Measurements from ENCODE around the gene SVOP.

SVOP gene

DNA sequence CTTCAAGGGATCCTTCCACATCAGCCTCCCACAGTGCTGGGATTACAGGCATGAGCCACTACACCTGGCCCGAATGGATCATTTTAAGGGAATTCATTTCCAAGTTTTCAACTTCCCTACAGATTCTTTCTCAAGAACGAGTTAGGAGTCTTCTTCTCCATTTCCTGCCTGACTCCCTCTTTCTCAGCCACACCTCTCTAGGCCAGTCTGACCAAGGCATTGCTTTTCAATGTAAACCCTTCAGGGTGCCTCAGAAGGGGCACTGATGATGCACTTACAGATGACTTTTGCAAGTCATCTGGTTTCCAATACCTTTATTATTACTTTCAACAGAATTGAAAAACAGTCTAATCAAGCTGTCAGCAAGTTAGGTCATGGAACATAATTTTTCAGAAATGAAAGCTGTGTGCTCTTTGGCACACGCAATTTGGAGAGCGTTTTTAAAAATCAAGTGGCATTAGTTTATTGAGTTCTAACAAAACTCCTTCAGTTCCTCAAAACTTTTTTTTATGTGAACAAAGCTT lies 47.2 kb downstream of the SVOP start:
- DNase-seq (ENCODE audit: low read depth), result no peak

DNA sequence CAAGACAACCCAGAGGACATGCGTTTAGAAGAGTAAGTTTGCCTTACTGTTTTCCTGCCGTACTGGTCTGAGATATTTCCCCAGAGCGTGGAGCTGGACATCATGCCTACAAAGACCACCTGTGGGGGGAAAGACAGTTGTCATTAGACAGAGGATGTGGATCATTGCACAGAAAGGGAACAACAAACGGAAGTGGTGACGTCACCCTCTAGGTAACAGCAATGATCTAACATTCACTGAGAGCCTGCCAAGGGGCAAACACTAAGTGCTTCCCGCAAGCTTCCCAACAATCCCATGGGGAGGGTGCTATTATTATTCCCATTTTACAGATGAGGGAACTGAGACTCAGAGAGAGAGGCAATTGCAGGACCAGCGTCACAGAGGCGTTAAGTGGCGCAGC lies 48.5 kb downstream of the SVOP start:
- DNase-seq (ENCODE audit: low read depth), result no peak

DNA sequence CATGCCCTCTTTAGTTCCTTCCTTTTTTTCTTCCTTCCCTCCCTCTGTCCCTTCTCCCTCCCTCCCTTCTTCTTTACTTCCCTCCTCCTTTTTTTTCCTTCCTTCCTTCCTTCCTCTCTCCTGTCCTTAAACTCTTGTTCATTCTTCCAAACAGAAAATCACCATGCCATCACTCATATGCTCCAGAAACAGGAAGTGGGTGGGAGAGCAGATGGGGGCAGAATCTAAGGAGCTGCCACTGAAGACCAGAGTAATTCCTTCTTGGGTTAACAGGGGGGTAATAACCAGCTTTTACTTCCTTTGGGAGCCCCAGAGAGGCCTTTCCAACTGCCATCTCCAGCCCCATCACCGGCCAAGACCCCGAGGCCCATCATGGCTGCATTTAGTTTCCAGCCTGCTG lies 51.2 kb downstream of the SVOP start:
- DNase-seq (ENCODE audit: low read depth), result no peak

DNA sequence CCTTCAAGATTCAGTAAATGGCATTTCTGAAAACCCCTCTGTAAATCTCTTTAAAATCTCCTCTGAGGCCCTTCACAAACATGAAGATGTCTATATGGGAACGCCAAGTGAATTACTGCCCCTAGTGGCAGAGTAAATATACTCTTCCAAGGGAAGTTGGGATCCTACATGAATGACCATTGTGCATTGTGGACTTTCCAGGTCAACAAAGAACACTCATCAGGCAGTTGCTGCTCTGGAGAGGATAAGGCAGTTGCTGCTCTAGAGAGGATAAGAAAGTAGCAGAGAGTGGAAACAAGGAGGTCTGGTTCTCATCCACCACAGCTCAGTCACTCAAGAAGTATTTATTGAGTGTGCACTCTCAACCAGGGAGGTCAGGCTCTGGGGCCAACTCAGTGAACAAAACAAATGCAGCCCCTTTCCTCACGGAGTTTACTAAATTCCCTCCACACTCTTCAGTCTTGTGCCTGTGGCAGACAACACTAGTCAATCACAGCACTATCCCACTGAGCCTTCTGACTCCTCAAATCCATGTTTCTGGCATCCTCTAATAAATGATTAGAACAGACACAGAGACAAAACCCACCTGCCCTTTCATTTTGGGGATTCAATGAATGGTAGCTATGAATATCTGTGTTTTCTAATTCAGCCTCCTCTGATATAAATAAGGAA lies 52.9 kb downstream of the SVOP start:
- DNase-seq (ENCODE audit: low read depth), result no peak

DNA sequence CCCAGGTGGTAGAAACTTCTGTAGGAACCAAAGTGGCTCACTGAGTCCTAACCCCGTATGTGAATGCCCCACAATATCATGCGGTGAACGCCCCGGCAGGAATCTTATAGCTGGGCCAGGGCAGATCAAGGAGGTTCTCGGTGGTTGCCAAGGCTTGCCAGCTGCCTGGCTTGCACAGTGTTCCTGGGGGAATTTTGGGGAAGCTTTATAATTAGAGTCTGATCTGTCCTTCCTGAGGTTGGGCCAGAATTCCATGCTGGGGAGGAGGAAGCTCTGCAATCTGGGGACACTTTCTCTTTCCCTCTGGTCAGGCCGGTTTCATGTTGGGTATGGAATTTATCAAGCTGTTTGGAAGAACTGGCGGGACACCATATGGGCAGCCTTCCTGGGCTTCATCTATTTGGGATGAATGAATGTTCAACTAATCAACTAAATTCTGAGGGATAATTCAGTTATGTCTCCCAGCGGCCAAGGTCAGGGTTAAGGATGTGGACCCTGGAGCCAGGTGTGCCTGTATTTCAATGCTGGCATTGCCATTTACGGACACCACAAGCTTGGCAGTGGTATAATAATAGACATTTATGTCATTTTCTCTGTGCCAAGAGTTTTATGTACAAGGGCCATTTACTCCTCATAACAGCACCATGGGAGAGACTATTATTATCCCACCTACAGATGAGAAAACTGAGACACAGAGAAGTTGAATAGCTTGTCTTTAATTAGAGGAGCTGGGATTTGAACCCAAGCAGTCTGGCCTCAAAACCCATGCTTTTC lies 54.3 kb downstream of the SVOP start:
- no peak for DNase-seq (ENCODE audit: low read depth)

DNA sequence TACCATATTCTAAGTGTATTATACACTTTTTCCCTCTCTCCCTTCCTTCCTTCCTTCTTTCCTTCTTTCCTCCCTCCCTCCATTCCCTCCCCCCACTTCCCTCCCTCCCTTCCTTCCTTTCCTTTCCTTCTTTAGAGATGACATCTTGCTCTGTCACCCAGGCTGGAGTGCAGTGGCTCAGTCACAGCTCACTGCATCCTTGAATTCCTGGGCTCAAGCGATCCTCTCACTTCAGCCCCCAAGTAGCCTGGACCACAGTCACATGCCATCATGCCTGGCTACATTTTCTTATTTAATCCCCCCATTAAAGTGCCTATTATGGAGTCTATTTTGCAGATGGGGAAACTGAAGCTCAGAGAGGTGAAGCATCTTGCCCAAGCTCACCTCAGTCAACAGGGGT lies 55.0 kb downstream of the SVOP start:
- no peak for DNase-seq (ENCODE audit: low read depth)

DNA sequence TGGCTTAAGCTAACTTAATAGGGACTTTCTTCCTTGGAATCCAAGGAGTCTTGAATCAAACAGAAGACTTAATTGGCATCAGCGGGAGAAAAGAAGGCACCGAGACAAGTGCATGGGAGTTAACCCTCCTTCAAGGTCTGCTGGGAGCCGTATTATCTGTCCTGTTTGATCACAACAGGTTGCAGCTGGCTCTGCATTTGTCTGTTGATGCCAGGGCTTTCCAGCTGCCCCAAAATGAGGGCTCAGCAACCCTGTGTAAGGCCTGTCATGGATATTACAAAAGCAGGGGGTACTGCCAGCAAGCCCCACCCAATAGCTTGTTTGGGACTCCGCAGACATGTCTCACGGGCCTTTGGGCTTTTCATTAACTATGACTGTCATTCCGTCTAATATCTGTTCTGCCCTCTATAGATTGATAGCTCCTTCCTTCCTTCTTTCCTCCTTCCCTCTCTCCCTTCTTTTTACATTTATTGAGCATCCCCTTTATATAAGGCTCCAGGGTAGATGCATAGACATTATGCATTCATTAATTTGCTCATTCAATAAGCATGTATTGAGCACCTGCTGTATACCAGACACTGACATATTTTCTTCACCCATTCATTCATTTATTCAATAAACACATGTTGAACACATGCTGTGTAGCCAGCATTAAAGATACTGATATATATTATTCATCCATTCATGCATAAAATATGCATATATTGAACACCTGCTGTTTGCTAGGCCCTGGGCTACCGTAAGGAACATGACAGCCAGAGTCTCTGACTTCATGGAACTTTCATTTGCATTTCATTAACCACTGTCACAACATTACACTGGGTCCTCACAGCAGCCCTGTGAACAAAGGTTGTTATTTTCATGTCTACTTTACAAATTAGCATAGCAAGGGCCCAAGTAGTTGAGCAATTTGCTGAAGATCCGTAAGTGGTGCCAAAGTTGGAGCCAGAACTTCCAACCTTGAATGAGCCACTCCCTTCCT lies 56.2 kb downstream of the SVOP start:
- no peak for DNase-seq (ENCODE audit: low read depth)

DNA sequence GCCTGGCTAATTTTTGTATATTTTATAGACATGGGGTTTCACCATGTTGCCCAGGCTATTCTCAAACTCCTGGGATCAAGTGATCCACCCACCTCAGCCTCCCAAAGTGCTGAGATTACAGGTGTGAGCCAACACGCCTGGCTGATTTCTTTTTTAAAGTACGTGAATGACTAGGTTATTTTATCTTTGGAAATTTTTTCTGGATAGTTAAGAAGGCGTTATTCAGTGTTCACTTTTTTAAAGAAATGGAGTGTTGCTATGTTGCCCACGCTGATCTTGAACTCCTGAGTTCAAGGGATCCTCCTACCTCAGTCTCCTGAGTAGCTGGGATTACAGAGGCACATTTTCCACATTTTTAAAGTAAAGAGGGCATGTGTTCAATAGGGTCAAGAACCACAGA lies 58.6 kb downstream of the SVOP start:
- no peak for DNase-seq (ENCODE audit: low read depth)

DNA sequence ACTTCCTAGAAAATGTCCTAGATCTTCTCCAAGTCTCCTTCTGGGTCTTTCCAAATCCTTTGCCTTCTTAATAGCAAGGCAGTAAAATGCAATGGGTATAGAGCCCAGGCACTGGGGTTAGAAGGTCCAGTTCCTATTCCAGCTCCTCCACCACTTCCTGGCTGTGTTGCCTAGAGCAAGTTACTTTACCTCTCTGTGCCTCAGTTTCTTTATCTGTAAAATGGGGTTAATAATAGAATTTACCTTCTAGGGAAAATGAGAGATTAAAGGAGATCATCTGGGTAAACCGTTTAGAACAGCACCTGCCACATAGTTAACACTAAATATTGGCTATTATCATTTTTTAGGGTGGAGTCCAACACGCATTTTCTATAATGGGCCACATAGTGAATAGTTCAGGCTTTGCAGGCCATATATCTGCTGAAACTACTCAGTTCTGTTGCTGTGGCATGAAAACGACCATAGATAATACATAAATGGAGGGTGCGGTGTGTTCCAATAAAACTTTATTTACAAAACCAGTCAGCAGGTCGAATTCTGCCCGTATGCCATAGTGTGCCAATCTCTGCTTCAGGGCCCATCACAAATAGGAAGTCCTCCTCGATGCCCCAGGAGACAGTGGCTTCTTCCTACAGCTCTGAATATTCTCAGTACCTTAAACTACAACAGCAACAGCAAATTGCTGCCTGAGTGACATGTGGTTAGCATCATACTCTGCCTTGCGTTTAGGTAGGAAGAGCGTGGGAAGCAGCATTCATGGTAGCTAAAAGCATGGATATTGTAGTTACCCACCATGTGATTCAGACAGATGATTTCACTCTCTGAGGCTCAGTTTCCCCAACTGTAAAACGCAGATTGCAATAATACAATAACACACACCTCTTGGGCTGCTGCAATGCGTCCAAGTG lies 60.9 kb downstream of the SVOP start:
- no peak for DNase-seq (ENCODE audit: low read depth)

DNA sequence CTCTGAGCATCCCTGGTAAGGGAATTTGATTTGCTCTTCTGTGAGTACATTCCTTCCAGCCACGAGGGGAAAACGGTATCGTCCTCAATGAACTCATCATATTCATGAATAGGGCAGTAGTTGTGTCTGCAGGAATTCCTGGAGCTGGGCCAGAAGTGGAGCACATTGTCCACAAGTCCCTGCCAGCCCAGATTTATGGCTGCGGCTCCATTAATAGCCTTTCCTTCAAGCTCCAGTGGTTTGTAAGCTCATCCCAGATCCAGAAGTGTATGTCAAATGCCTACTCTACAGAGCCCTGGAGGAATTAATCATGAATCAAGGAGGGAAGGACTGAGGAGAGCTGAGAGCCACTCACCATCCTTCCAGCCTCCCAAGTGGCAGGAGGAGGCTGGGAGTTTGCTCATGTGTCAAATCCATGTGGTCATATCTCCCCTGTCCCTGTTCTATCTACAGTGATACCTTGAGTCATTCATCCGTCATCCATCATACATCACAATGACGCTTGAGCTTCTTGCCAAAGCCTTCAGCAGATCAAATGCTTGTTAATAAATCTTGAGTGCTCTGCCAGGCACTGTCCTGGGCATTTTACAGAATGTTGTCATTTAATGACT lies 65.5 kb downstream of the SVOP start:
- no peak for DNase-seq (ENCODE audit: low read depth)

DNA sequence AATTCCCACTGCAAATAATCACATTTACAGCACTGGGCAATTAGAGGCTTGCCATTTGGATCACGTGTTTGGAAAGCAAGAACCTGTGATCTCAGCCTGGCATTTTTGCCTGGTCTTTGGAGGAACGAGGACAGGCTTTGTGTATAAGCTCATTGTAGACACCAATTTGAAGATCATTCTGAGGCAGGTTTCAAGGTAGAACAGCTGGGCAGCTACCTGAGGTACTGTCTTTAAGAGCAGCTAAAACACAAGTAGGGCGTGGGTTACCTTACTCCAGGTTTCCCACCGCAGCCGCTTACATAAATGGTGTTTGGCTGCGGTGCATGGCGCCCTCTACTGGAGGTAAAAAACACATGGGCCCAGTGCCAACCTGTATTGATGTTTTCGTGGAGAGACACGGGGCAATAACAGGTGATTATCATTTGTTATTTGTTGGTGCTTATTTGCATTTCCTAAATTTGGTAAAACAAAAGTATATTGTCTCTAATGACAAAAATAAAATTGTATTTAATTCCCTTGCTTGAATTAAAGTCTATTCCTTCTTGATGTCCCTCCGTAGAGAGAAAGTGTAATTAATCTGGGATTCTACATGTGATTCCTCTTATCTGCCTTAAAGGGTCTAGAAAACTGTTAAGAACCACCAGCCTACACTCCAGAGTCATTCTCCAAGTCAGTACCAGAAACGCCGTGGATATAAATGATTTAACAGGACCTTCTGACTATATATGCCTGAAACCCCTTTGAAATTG lies 69.7 kb downstream of the SVOP start:
- peak; percentile 54 for DNase-seq (ENCODE audit: low read depth)

DNA sequence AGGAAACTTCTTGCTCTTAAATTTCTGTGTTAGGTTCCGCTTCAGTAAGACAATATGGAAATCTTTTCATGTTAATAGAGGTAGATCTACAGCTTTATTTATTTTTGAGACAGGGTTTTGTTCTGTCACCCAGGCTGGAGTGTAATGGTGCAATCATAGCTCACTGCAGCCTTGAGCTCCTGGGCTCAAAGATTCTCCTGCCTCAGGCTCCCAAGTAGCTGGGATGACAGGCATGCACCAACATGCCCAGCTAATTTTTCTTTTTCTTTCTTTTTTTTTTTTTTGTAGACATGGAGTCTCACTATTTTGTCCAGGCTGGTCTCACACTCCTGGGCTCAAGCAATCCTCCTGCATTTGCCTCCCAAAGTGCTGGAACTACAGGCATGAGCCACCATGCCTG lies 70.9 kb downstream of the SVOP start:
- no peak for DNase-seq (ENCODE audit: low read depth)

DNA sequence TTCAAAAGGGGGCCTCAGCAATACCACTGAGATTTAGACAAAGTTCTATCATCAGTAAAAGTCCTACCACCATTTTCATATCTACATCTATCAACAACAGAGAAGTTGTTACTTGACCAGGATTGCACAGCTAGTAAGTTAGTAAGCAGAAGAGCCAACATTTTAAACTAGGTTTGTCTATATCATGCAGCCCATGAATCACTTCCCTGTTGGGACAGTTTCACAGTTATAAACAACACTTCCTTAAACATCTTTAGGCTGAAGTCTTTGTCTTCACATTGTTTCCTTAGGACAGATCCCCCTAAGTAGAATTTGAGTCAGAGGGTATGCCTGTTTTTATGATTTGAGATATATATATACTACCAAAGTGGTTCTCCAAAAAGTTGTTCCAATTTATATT lies 72.5 kb downstream of the SVOP start:
- DNase-seq (ENCODE audit: low read depth), result no peak

DNA sequence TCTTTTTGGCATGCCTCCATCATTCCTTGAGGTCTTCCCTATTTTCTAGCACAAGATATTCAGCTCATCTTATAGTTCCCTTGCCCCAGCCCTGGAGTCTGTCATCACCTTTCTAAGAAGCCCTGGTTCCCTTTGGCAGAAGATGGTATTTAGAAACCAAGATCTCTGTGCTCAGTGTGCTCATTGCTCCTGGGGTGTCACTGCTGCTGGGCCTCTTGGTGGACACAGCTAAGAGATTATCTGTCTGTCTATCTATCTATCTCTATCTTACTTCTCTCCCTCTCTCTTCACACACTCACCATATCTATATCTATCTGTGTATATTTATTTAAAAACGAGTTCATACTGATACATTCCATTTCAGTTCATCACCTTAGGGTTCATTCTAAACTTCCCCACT lies 73.8 kb downstream of the SVOP start:
- DNase-seq (ENCODE audit: low read depth), result no peak

DNA sequence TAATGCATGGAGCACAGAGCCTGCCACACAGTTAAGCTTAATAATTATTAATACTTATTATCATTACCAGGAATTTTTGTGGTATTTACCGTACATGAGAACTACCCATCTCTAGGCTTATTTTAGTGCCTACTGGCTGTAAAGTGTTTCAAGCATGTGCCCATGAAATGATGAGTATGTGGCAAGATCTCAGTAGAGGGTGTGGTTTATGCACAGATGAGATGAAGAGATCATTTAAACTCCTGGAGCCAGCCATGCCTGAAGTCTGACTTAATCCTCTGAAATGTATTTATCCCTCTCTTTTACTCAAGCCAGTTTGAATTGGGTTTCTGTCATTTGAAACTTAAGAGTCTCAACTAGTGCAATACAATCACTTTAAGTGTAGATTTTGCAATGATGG lies 80.7 kb downstream of the SVOP start:
- no peak for DNase-seq (ENCODE audit: low read depth)

DNA sequence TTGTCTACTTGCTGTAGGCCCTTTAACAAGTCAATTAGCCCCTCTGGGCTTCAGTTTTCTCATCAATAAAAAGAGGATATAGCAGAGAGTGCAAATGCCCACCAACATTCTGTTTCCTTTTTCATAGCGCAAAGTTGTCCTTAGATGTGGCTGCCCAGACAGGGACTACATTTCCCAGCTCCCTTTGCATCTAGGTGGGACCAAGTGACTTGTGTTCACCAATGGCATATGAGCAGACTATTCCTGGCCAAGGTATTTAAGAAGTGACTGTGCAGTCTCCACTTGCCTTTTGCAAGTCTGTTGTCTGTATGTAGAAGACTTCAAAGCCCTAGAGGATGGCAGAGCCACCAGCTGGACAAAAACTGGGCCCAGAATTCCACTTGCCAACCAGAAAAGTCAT lies 81.3 kb downstream of the SVOP start:
- no peak for DNase-seq (ENCODE audit: low read depth)

DNA sequence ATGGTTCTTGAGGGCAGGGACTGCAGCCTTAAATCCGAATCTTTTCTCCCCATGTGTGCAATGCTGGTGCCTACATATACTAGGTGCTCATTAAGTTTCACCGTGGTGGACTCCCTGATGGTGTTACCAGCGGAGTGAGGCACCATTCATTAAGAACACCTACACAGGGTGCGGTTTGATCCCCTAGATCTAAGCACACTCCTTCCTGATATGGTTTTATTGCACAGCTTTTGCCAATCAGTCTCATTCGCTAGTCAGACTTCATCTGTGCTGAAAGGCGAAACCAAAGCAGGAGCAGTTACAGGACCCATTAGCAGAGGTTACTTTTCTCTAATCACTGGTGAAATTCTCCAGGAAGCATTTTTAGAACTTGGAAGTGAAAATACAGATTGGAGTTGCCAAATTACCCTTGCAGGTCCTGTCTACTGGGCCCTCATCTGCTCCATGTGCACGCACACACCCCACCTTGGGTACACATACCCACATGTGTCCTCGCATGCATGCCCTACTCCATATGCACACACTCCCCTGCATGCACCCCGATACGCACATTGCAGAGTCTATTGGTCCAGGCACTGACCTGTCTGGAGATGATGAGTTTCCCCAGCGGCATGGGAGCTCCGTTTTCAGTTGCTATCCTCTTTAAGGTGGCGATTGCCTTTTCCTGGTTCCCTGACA lies 82.5 kb downstream of the SVOP start:
- DNase-seq (ENCODE audit: low read depth), result no peak

DNA sequence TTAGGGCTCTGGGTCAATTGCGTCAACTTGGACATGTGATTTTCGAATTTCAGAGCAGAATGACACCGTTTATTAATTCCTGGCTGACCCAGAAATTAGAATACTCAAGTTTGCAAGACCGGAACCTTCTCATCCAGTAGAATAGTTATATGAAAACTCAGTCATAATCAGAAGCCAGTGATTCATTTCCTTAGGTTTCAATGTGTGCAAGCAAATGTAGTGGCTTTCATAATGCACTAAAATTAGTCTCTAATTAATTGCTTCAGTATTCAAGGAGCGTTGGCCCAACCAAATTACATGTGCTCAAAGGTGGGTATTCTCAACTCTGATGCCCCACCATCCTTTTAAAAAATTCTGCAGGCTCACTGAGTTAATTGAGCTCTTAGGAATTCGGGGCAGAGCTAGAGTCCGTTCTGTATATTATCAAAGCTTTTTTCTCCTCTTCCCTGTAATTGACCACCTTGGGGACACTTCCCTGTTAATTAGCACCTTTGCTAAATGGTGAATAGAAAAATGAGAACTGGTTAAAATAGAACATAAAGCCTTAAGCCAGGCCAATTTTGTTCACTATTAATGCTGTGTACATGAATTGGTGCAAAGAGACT lies 85.6 kb downstream of the SVOP start:
- no peak for DNase-seq (ENCODE audit: low read depth)

DNA sequence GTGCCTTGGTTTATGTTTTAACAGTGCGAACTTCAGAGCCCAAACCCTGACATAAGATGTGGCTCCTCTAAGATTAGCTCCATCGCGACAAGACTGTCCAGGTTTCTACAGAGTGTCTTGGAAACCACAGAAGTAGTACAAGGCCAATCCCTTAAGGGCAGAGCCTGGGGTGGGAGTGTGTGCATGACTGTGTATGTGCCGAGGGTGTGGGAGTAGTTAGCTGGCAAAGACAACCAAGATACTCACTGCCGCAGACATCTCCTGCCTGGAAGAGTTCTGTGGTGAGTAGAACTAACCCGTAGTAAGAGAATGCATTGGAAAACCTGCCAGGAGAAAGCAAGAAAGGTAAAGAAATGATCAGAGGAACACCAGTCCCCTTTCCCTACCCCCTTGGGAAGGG lies 86.9 kb downstream of the SVOP start:
- no peak for DNase-seq (ENCODE audit: low read depth)
